Mesendoderm (in vitro differentiated cells): ENCODE measurements around the gene MED27.

Experiments
- DNase-seq: peaks from one replicate; pipeline ENCODE4 v3.0.0; 2013
- H2AK5ac ChIP-seq: 2 replicates; pipeline ENCODE4 v1.6.1; 2013; ENCODE audit warnings: low read length, inconsistent platforms
- H2BK120ac ChIP-seq: 2 replicates; pipeline ENCODE4 v1.6.1; 2013; ENCODE audit warnings: low read depth, mild to moderate bottlenecking, low read length, moderate library complexity, mixed read lengths
- H2BK15ac ChIP-seq: replicated peaks from 2 replicates; pipeline ENCODE4 v1.6.1; 2013; ENCODE audit warnings: low read depth, mild to moderate bottlenecking, moderate library complexity
- H2BK5ac ChIP-seq: 2 replicates; pipeline ENCODE4 v1.6.1; 2013; ENCODE audit warnings: low read length, inconsistent platforms
- H3K18ac ChIP-seq: 2 replicates; pipeline ENCODE4 v1.6.1; 2013; ENCODE audit warnings: mild to moderate bottlenecking, low read length, mixed read lengths
- H3K23ac ChIP-seq: one replicate; pipeline ENCODE4 v1.6.1; 2013; ENCODE audit warnings: low read length
- H3K27ac ChIP-seq: 2 replicates; pipeline ENCODE4 v1.5.1; 2013; ENCODE audit warnings: low read depth, mild to moderate bottlenecking, inconsistent platforms, low read length, moderate library complexity
- H3K27me3 ChIP-seq: 2 replicates; pipeline ENCODE4 v1.6.1; 2013; ENCODE audit warnings: low read length, control low read depth, mild to moderate bottlenecking, inconsistent platforms; ENCODE audit not compliant: insufficient read depth, poor library complexity
- H3K36me3 ChIP-seq: 2 replicates; pipeline ENCODE4 v1.6.1; 2013; ENCODE audit warnings: low read length, inconsistent platforms; ENCODE audit not compliant: control insufficient read depth, insufficient read depth
- H3K4ac ChIP-seq: one replicate; pipeline ENCODE4 v1.6.1; 2013; ENCODE audit warnings: low read depth, mild to moderate bottlenecking, low read length, moderate library complexity
- H3K4me1 ChIP-seq: 2 replicates; pipeline ENCODE4 v1.6.1; 2013; ENCODE audit warnings: low read depth, low read length, inconsistent platforms; ENCODE audit not compliant: control insufficient read depth
- H3K4me2 ChIP-seq: 2 replicates; pipeline ENCODE4 v1.6.1; 2013; ENCODE audit warnings: low read length
- H3K4me3 ChIP-seq: 2 replicates; pipeline ENCODE4 v1.5.1; 2013; ENCODE audit warnings: mild to moderate bottlenecking, low read length
- H3K56ac ChIP-seq: one replicate; pipeline ENCODE4 v1.6.1; 2013; ENCODE audit warnings: low read length
- H3K79me1 ChIP-seq: 2 replicates; pipeline ENCODE4 v1.6.1; 2013; ENCODE audit warnings: low read length, inconsistent platforms
- H3K79me2 ChIP-seq: 2 replicates; pipeline ENCODE4 v1.6.1; 2013; ENCODE audit warnings: mild to moderate bottlenecking, low read length; ENCODE audit not compliant: control insufficient read depth, insufficient read depth
- H3K9ac ChIP-seq: 2 replicates; pipeline ENCODE4 v1.6.1; 2013; ENCODE audit warnings: low read length, inconsistent platforms
- H4K5ac ChIP-seq: one replicate; pipeline ENCODE4 v1.6.1; 2013; ENCODE audit warnings: low read length
- H4K8ac ChIP-seq: one replicate; pipeline ENCODE4 v1.6.1; 2013; ENCODE audit warnings: low read depth, mild to moderate bottlenecking, control low read depth, low read length, moderate library complexity
- WGBS: extraction: QIAGEN DNeasy Blood & Tissue Kit; methylation state at CpG from one replicate; pipeline ENCODE4 v1.1.7; 2013; ENCODE audit warnings: low lambda C conversion rate, missing lambda C conversion rate; ENCODE audit not compliant: insufficient coverage; ENCODE audit errors: extremely low coverage; 5-methylcytosine and 5-hydroxymethylcytosine counted together

Gene MED27

DNA sequence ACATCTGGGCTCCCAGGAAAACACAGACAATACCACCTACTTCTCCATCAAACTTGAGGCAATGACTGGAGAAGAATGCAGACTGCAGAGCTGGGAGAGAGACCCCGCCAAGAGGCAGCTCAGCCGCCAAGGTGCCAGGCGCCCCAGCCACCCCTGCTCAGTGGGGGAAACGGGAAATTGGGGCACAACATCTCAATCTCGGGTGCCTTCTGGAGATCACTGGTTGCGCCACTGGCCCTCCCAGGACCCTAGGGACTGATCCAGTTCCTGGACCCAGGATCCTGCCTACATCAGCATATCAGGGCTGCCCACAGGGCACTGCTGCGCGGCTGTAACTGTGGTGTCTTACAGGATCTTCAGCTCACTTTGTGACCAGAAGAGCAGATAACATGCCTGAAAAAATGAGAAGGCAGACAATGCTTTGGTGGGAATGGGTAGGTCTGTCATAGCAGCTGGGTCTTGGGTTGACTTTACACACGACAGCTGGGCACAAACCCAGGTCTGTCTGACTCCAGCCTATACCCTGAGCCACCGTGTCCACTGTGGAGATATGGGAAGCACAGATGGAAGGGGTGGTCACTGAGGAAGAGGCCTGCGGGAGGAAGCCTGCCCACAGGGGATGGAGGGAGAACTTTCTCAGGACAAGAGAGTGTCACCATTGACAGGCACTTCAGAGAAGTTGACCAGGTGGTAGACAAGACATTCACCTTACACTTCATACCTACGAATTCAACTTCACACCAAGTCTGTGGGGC lies 204.6 kb downstream of the MED27 start:
- no peaks in the 10 kb centered on the region for H3K4me1 ChIP-seq
- H3K4me2 ChIP-seq = no peak overlapping the region
- no peak overlapping the region for H2BK120ac ChIP-seq
- no peak overlapping the region for H3K56ac ChIP-seq
- no peak overlapping the region for H3K18ac ChIP-seq
- no peak overlapping the region for H2BK5ac ChIP-seq
- H3K79me2 ChIP-seq = no peaks in the 10 kb centered on the region
- no peak overlapping the region for H3K23ac ChIP-seq
- no peak overlapping the region for H4K5ac ChIP-seq
- H3K4me3 ChIP-seq = no peak overlapping the region
- DNase-seq = no peak
- H3K36me3 ChIP-seq = no peaks in the 10 kb centered on the region
- no peak overlapping the region for H2AK5ac ChIP-seq
- no CpG with 5 or more reads among the region's 12 CpGs for WGBS
- H3K9ac ChIP-seq = no peak overlapping the region
- no peak overlapping the region for H3K27ac ChIP-seq
- H3K27me3 ChIP-seq = no peaks in the 10 kb centered on the region
- no peaks in the 10 kb centered on the region for H3K79me1 ChIP-seq
- H3K4ac ChIP-seq = no peak overlapping the region
- no peak overlapping the region for H4K8ac ChIP-seq
- H2BK15ac ChIP-seq = no peak overlapping the region

DNA sequence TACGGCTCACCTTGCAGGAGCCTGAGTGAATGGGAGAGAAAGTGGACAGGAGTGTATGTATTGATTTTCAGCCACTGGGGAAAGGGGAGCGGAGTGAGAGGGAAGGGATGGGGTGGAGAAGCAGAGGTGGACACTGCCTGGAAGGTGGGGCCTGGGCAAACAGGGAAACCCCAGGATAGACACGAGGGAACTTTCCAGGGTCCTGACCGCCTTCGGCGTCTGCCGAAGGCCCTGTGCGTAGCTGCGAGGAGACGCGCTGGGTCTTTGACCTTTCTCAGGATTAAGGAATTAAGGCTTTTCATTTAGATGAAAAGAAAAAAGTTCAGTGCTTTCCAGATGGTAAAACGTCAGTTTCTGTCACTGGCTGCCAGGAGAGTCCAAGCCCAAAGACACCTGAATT lies 205.2 kb downstream of the MED27 start:
- WGBS = no CpG with 5 or more reads among the region's 12 CpGs
- Histone ChIP-seq H3K23ac (no peak overlapping the region), H3K4me1 (peaks cover 2% of the 10 kb centered on the region), H3K18ac (no peak overlapping the region), H3K4me3 (no peak overlapping the region), H3K79me2 (no peaks in the 10 kb centered on the region), H2BK120ac (no peak overlapping the region), H2BK15ac (no peak overlapping the region), H3K4me2 (no peak overlapping the region), H2AK5ac (no peak overlapping the region), H3K79me1 (no peaks in the 10 kb centered on the region), H3K4ac (no peak overlapping the region), H3K36me3 (no peaks in the 10 kb centered on the region), H3K27ac (no peak overlapping the region), H3K9ac (no peak overlapping the region), H2BK5ac (no peak overlapping the region), H3K56ac (no peak overlapping the region), H4K8ac (no peak overlapping the region), H4K5ac (no peak overlapping the region), H3K27me3 (no peaks in the 10 kb centered on the region)
- no peak for DNase-seq

DNA sequence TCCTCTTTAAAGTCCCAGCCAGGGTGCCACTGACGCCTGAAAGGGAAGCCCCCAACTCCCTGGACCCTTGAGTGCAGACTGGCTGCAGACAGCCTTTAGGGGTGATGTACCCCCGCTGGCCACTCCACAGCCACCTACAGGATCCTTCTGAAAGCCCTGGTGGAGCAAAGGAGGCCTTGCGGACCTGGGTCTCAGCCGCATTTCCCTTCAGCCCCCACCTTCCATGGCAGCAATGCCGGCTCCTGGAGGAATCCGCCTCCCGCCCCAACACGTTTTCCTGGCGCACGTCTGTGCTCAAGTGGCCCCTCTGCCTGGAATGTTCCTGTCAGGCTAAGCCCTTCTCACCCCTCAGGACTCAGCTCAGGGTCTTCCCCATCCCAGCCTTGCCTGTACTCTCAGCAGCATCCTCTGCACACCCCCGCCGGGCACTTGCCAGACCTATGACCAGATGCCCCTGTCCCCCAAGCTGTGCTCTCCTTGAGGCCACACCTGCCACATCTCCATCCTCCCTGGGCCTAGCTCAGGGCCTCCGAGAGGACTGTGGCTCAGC lies 205.7 kb downstream of the MED27 start:
- H3K4me1 ChIP-seq = peaks cover 4% of the 10 kb centered on the region
- no peak for DNase-seq
- no peaks in the 10 kb centered on the region for H3K27me3 ChIP-seq
- WGBS = no CpG with 5 or more reads among the region's 13 CpGs
- H2AK5ac ChIP-seq = no peak overlapping the region
- H2BK120ac ChIP-seq = no peak overlapping the region
- no peak overlapping the region for H3K4me2 ChIP-seq
- H3K27ac ChIP-seq = no peak overlapping the region
- no peaks in the 10 kb centered on the region for H3K79me2 ChIP-seq
- H4K5ac ChIP-seq = no peak overlapping the region
- no peak overlapping the region for H2BK15ac ChIP-seq
- H3K4ac ChIP-seq = no peak overlapping the region
- no peaks in the 10 kb centered on the region for H3K36me3 ChIP-seq
- no peak overlapping the region for H3K4me3 ChIP-seq
- H4K8ac ChIP-seq = no peak overlapping the region
- H3K79me1 ChIP-seq = no peaks in the 10 kb centered on the region
- no peak overlapping the region for H3K23ac ChIP-seq
- no peak overlapping the region for H3K9ac ChIP-seq
- no peak overlapping the region for H3K56ac ChIP-seq
- no peak overlapping the region for H2BK5ac ChIP-seq
- no peak overlapping the region for H3K18ac ChIP-seq

DNA sequence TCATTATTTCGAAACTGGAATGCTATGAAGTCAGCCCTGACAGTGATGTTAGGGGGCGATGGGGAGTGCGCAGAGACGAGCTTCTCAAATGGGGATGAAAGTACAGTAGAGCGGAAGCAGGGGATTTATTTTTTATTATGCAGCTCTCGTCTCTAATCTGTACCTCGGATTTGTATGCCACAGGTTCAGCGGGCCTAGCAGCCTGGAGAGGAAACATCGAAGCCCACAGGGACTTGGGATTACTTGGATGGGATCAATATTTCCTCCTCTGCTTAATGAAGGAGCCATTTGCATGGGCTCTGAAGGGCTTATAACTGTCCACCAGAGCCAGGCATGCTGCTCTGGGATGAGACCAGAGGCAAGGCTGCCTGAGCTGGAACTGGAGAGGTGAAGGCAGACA lies 206.3 kb downstream of the MED27 start:
- H3K79me1 ChIP-seq = no peaks in the 10 kb centered on the region

DNA sequence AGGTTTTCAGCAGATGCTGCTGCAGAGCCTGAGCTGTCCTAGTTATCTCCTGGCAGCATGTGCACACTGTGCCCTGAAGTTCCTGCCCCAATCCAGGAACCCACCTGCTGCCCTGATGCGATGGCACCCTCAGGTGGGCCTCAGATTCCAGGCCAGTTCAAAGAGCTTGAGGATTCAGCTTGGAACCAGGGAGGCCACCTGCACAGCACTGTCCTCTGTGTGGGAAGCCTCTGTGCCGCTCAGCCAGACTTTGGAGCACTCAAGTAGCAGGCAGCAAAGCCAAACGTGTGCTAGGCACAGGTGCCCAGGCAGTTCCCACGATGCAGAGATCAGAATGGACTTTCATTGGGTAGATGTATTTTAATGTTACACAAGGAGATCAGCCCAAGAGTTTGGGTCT lies 207.0 kb downstream of the MED27 start:
- H3K9ac ChIP-seq = no peak overlapping the region
- H3K4me1 ChIP-seq = peaks cover 4% of the 10 kb centered on the region
- H3K27me3 ChIP-seq = no peaks in the 10 kb centered on the region
- no peak overlapping the region for H2BK15ac ChIP-seq
- H3K56ac ChIP-seq = no peak overlapping the region
- H3K27ac ChIP-seq = no peak overlapping the region
- H3K4me2 ChIP-seq = no peak overlapping the region
- H2AK5ac ChIP-seq = no peak overlapping the region
- no peak overlapping the region for H3K18ac ChIP-seq
- no peak overlapping the region for H2BK5ac ChIP-seq
- no peaks in the 10 kb centered on the region for H3K36me3 ChIP-seq
- no peaks in the 10 kb centered on the region for H3K79me1 ChIP-seq
- no peak overlapping the region for H3K4me3 ChIP-seq
- H2BK120ac ChIP-seq = no peak overlapping the region
- H3K4ac ChIP-seq = no peak overlapping the region
- no peak overlapping the region for H4K8ac ChIP-seq
- no peak overlapping the region for H4K5ac ChIP-seq
- WGBS = no CpG with 5 or more reads among the region's 4 CpGs
- DNase-seq = no peak
- no peaks in the 10 kb centered on the region for H3K79me2 ChIP-seq
- H3K23ac ChIP-seq = no peak overlapping the region

More for the DNA sequence above, 206.3 kb downstream of the MED27 start:
- no peak for DNase-seq
- no peaks in the 10 kb centered on the region for H3K79me2 ChIP-seq
- H3K4ac ChIP-seq = no peak overlapping the region
- peaks cover 4% of the 10 kb centered on the region for H3K4me1 ChIP-seq
- H4K8ac ChIP-seq = no peak overlapping the region
- H3K56ac ChIP-seq = no peak overlapping the region
- no peak overlapping the region for H2BK120ac ChIP-seq
- no peak overlapping the region for H3K4me2 ChIP-seq
- no peak overlapping the region for H3K4me3 ChIP-seq
- H3K27ac ChIP-seq = no peak overlapping the region
- no peak overlapping the region for H2AK5ac ChIP-seq
- H2BK15ac ChIP-seq = no peak overlapping the region
- H3K36me3 ChIP-seq = no peaks in the 10 kb centered on the region
- no peak overlapping the region for H3K23ac ChIP-seq
- H3K18ac ChIP-seq = no peak overlapping the region
- H3K9ac ChIP-seq = no peak overlapping the region
- no peak overlapping the region for H2BK5ac ChIP-seq
- WGBS = no CpG with 5 or more reads among the region's 9 CpGs
- H4K5ac ChIP-seq = no peak overlapping the region
- H3K27me3 ChIP-seq = no peaks in the 10 kb centered on the region

DNA sequence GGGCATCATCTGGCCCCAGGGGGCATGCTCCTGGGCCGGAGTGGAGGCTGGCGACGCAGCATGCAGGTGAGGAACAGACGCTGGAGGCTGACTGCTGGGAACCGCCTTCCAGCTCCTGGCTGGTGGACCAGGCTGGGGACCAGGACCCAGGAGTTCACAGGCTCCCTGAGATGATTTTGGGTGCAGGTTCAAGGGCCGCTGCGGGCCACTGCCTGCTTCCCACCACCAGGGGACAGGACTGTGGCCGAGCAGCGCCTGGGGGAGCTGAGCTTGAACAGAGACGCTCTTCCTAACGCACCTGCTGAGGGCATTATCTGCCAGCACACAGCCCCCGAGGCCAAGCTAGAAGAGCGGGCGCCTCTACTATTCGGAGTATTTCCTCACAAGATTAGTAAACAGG lies 207.7 kb downstream of the MED27 start:
- peaks cover 4% of the 10 kb centered on the region for H3K4me1 ChIP-seq
- no peaks in the 10 kb centered on the region for H3K36me3 ChIP-seq
- no peak overlapping the region for H4K8ac ChIP-seq
- H3K4me3 ChIP-seq = no peak overlapping the region
- no peaks in the 10 kb centered on the region for H3K79me1 ChIP-seq
- H3K27ac ChIP-seq = no peak overlapping the region
- peak; percentile 32 for DNase-seq
- no peak overlapping the region for H4K5ac ChIP-seq
- H2AK5ac ChIP-seq = no peak overlapping the region
- H2BK15ac ChIP-seq = no peak overlapping the region
- H3K18ac ChIP-seq = no peak overlapping the region
- H3K23ac ChIP-seq = no peak overlapping the region
- no peak overlapping the region for H3K9ac ChIP-seq
- H2BK120ac ChIP-seq = no peak overlapping the region
- H2BK5ac ChIP-seq = no peak overlapping the region
- no peak overlapping the region for H3K4me2 ChIP-seq
- H3K27me3 ChIP-seq = no peaks in the 10 kb centered on the region
- H3K56ac ChIP-seq = no peak overlapping the region
- no CpG with 5 or more reads among the region's 15 CpGs for WGBS
- H3K79me2 ChIP-seq = no peaks in the 10 kb centered on the region
- no peak overlapping the region for H3K4ac ChIP-seq
